Measurements from ENCODE around the gene SPDYE4. TPM values are rescaled to one million over a fixed set of nuclear protein-coding genes. Genes with fewer than 3 reads are reported as not detected.

The SPDYE4 gene
- total and polyA plus RNA-seq, 2 experiments from 2014 or later = not detected

DNA sequence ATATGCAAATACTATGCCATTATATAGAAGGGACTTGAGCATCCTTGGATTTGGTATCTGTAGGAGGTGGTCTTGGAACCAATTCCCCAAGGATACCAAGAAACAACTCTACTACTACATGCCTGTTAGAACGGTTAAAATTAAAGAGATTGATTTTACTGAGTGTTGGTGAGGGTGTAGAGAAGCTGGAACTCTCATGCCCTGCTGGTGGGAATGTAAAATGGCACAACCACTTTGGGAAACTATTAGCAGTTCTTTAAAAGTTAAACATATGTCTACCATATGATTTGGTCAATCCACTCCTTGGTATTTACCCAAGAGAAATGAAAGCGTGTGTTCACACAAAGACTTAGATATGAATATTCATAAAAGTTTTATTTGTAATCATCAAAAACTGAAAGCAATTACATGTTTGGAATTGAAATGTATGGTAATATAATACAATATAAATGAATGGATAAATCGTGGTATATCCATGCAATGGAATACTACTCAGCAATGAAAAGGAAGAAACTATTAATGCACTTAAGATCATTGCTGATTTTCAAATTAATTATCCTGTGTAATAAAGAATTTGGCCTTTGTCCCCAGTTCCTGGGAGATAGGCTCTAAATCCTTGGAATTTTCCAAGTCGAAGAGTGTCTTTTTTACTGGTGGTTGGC, 33.0 kb upstream of the SPDYE4 start:
- Histone ChIP-seq H3K4me1 (ENCODE audit: insufficient read depth) (peaks cover 11% of the 10 kb centered on the region; the same call in 1 of the 2 replicates), H3K36me3 (ENCODE audit: insufficient read depth) (no peaks in the 10 kb centered on the region), H3K27me3 (ENCODE audit: insufficient read depth) (no peaks in the 10 kb centered on the region), H3K27ac (ENCODE audit: low read depth) (no peak overlapping the region), H3K9me2 (ENCODE audit: insufficient read depth) (no peaks in the 10 kb centered on the region), H3K79me2 (replicated peaks; ENCODE audit: insufficient read depth) (no peaks in the 10 kb centered on the region), H3K4me2 (no peak overlapping the region), H4K20me1 (replicated peaks; ENCODE audit: insufficient read depth) (no peaks in the 10 kb centered on the region), H2AFZ (no peak overlapping the region), H3F3A (replicated peaks; ENCODE audit: low read depth) (no peaks in the 10 kb centered on the region), H3K4me3 (no peak overlapping the region)
- peaks cover 17% of the 10 kb centered on the region for H3K9me3 Mint-ChIP-seq
- H3K36me3 Mint-ChIP-seq (ENCODE audit: low read depth) = peaks cover 11% of the 10 kb centered on the region; the same call in 2 of the 3 replicates
- ATAC-seq (no peak), DNase-seq (ENCODE audit: low spot score) (no peak)
- H3K27me3 Mint-ChIP-seq (ENCODE audit: insufficient read depth, low read depth, poor library complexity) = no peaks in the 10 kb centered on the region
- no peak overlapping the region for H3K27ac Mint-ChIP-seq
- peaks cover 17% of the 10 kb centered on the region for H3K4me1 Mint-ChIP-seq
- TF ChIP-seq, protein P1, sequence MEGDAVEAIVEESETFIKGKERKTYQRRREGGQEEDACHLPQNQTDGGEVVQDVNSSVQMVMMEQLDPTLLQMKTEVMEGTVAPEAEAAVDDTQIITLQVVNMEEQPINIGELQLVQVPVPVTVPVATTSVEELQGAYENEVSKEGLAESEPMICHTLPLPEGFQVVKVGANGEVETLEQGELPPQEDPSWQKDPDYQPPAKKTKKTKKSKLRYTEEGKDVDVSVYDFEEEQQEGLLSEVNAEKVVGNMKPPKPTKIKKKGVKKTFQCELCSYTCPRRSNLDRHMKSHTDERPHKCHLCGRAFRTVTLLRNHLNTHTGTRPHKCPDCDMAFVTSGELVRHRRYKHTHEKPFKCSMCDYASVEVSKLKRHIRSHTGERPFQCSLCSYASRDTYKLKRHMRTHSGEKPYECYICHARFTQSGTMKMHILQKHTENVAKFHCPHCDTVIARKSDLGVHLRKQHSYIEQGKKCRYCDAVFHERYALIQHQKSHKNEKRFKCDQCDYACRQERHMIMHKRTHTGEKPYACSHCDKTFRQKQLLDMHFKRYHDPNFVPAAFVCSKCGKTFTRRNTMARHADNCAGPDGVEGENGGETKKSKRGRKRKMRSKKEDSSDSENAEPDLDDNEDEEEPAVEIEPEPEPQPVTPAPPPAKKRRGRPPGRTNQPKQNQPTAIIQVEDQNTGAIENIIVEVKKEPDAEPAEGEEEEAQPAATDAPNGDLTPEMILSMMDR (conservative IDR thresholded peaks at IDR 0.05; ENCODE audit: low read depth in 2 of 2) = peak; percentile 6 to 58; a peak in 2 of 4 replicates
- TF ChIP-seq CREB1 (CRISPR knock-in tag; IDR thresholded peaks at IDR 0.05; ENCODE audit: low read depth) (no peak), NANOG (IDR thresholded peaks at IDR 0.05; ENCODE audit: borderline replicate concordance) (no peak)
- no peak overlapping the region for H3K4me3 Mint-ChIP-seq

DNA sequence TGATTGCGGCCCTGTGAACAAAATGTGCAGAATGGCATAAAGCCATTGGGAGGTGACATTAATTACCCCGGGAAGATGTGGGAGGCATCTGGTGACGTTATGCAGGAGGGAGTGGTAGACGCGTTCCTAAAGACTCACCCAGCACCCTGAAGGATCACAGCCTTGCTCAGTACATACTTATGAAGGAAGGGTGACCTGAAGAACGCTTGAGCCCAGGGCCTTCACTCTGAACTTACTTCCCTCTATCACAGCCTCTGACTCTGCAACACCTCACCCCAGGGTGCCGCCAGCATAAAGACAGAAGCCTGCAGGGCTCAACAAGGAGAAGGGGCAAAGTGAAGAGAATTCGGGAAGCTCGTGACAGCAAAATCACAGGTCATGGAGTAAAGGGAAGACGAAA, 31.4 kb upstream of the SPDYE4 start:
- Histone ChIP-seq H3K79me2 (replicated peaks; ENCODE audit: insufficient read depth) (no peaks in the 10 kb centered on the region), H3K4me3 (no peak overlapping the region), H3K9me2 (ENCODE audit: insufficient read depth) (no peaks in the 10 kb centered on the region), H3K4me1 (ENCODE audit: insufficient read depth) (peaks cover 9% of the 10 kb centered on the region; the same call in 1 of the 2 replicates), H3K27me3 (ENCODE audit: insufficient read depth) (no peaks in the 10 kb centered on the region), H3K4me2 (0 out of 2 replicates have a peak overlapping the region, but pooled peaks have one; percentile 2), H3F3A (replicated peaks; ENCODE audit: low read depth) (no peaks in the 10 kb centered on the region), H3K36me3 (ENCODE audit: insufficient read depth) (no peaks in the 10 kb centered on the region), H2AFZ (peak overlapping the region; percentile 32; the same call in 1 of the 2 replicates), H3K27ac (ENCODE audit: low read depth) (no peak overlapping the region), H4K20me1 (replicated peaks; ENCODE audit: insufficient read depth) (no peaks in the 10 kb centered on the region)
- Mint-ChIP-seq H3K4me1 (peaks cover 18% of the 10 kb centered on the region), H3K4me3 (no peak overlapping the region), H3K9me3 (peaks cover 17% of the 10 kb centered on the region), H3K36me3 (ENCODE audit: low read depth) (peaks cover 11% of the 10 kb centered on the region; the same call in 2 of the 3 replicates), H3K27ac (peak overlapping the region; percentile 22; the same call in 1 of the 2 replicates), H3K27me3 (ENCODE audit: insufficient read depth, low read depth, poor library complexity) (no peaks in the 10 kb centered on the region)
- TF ChIP-seq, protein P2, sequence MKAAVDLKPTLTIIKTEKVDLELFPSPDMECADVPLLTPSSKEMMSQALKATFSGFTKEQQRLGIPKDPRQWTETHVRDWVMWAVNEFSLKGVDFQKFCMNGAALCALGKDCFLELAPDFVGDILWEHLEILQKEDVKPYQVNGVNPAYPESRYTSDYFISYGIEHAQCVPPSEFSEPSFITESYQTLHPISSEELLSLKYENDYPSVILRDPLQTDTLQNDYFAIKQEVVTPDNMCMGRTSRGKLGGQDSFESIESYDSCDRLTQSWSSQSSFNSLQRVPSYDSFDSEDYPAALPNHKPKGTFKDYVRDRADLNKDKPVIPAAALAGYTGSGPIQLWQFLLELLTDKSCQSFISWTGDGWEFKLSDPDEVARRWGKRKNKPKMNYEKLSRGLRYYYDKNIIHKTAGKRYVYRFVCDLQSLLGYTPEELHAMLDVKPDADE (IDR thresholded peaks at IDR 0.05) = no peak
- TF ChIP-seq EZH2 (IDR thresholded peaks at IDR 0.05; ENCODE audit: low read depth, unreplicated experiment) = no peak
- TF ChIP-seq, protein P1 (conservative IDR thresholded peaks at IDR 0.05; ENCODE audit: low read depth in 2 of 2) = no peak
- no peak for TF ChIP-seq JUNB (IDR thresholded peaks at IDR 0.05; ENCODE audit: unreplicated experiment)
- TF ChIP-seq NANOG (IDR thresholded peaks at IDR 0.05; ENCODE audit: borderline replicate concordance) = no peak
- TF ChIP-seq POLR2AphosphoS5 (IDR thresholded peaks at IDR 0.05; ENCODE audit: low read depth) = no peak
- peak; percentile 55 for ATAC-seq
- DNase-seq (ENCODE audit: low spot score) = no peak
